ENCODE data around the gene CEACAM4.
A peak's percentile ranks its signal among the peaks of the same experiment; 100 is the strongest.

Gene CEACAM4

GRCh38 chr19:41617941-41618730 lies 8.7 kb downstream of the CEACAM4 start:
- DNase-seq (ENCODE audit: low spot score) = no peak

DNA sequence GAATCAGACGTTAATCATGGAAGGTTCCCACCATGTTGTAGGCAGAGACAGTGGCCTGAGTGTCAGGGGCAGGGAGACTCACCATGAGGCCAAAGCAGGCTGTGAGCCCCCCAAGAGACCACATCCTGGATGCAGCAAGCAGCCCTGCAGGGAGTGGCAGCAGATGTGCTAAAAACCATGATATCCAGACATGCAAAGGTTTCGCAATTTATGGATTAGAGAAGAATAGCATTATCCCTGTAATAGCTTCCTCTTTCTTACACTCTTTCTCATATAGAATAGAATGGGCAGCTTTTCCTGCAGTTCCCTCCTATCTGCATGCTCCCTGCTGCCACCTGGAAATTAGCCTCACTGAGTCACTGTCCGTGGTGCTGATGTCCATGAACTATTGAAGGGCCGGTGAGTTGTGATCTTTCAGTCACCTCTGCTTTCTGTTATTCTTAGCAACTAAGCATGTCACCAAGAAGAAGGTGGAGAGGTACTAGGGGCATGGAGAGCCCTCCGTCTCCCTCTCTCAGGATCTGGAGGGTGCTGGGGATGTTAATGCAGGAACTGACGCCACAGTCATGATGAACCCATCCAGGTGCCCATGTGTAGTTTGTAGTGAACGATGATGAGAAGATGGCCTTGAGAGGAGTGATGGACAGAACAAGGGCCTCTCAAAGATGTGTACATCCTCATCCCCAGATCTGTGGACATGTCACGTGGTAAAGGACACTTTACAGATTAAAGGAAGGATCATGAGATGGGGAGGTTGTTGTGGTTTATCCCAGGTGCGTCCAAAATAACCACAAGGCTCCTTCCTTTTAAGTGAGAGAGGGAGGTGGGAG lies 9.9 kb downstream of the CEACAM4 start:
- DNase-seq (ENCODE audit: low spot score) = peak; percentile 27

DNA sequence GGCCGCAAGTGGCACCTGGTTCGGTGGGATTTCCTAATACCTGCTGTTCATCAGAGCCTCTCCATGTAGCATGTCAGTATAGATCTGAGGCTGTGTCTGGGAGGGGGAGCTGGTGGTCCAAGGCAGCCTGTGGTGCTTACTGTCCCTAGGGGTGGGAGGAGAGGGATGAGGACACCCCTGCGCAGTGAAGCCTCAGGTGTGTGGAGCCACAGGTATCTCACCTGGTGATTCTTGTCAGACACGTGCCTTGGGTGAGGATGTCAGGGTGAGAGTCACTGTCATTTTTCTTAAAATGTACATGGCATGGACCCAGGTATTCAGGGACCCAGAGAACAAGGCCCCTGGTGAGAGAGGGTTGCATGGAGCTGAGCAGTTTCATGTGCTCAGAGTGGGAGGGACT lies 11.7 kb downstream of the CEACAM4 start:
- DNase-seq (ENCODE audit: low spot score) = no peak

DNA sequence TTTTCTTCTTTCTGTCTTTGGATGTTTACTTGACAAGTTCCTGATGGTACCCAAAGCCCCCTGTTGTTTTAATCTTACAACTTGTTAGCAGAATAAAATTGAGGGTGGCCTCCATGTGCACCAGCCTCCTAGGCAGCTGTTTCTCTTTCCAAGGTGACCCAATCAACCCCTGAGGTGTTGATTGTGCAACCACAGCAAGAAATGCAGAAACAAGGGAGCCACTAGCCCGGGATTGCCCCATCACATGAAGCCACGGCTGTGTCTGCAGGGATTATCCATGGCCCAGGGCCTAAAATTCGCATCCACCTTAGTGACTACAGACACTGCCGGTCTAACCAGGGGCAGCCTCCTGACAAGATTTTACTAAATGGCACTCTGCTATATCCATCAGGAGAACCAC lies 14.4 kb downstream of the CEACAM4 start:
- DNase-seq (ENCODE audit: low spot score) = no peak

GRCh38 chr19:41610789-41611188 lies 16.1 kb downstream of the CEACAM4 start:
- no peak for DNase-seq (ENCODE audit: low spot score)

GRCh38 chr19:41607668-41608067 lies 19.2 kb downstream of the CEACAM4 start:
- DNase-seq (ENCODE audit: low spot score) = no peak

DNA sequence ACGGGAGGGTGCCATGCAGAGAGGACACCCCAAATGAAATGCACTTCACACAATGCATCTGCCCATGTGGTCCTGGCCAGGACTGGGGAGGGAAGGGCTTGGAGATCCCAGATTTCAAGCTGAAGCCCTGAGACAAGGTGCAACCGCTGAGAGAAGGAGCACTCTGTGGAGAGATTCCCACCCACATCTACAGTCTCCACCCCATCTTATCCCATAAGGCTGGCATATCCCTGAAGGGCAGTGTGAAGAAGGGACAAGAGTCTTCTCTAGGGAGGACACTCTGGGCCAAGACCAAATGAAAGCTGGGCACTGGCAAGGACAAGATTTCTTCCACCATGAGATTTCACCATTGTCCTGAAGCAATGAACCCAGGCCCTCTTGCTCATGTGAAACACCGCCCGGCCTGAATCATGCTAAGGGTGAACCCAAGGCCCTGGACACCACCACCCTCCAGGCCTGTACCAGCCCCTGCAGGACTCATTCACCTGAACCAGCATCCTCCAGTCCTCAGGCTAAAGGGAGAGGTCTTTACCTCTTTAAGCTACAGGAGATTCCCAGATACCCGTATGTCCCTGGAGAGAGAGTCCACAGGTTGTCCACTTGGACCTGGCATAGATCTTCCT lies 20.5 kb downstream of the CEACAM4 start:
- no peak for DNase-seq (ENCODE audit: low spot score)

DNA sequence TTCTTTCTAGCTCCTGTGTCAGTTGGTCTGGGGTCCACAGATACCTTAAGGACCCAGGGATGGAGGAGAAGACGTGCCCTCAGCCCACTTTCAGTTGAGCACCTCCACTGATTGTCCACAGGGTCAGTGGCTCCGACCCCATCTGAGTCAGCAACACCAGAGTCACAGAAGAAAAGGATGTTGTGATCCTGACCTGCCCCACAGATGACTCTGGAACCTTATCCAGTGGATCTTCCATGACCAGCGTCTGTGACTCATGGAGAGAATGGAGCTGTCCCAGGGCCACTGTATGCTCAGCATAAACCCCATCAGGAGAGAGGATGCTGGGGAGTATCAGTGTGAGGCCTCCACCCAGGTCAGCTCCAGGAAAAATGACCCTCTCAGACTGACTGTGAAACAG lies 22.0 kb downstream of the CEACAM4 start:
- no peak for DNase-seq (ENCODE audit: low spot score)

DNA sequence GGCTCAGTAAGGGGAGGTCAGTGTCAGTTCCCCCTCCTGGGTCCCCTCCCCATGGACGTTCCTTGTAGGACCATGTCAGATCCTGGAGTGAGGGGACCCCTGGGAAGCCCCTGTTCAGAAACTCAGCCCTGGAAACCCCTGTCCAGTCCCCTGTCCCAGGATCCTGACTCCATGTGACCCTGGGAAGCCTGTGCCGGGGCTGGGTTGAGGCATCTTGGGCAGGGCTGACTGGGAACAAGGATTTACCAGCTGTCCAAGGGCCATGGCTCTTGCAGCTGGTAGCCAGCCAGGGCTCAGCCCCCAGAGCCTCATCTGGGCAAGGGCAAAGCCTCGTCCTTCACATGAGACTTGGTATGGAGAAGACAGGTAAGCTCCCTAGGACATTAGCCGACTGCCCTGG lies 25.1 kb downstream of the CEACAM4 start:
- DNase-seq (ENCODE audit: low spot score) = no peak

GRCh38 chr19:41599175-41599966 lies 27.5 kb downstream of the CEACAM4 start:
- DNase-seq (ENCODE audit: low spot score) = no peak

- DNase-seq (ENCODE audit: low spot score) = peak; percentile 78
These were observed 29.3 kb downstream of the CEACAM4 start for GRCh38 chr19:41597600-41598041.

DNA sequence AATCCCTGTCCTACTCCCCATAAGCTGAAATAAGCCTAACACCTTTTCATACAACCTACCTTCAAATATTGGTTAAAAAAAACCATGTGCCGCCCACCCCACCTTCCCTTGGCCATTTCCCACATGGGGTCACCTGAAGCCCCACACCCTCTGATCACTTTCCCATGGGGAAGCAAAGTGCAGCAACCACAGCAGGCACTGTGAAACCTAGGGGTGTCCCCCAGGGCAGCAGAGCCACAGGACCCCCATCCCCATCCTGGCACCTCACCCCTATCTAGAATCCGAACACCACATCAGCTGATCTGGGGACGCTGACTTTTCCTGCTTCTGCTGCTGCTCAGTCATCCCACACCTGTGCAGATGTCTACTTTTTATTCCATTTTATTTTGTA lies 31.0 kb downstream of the CEACAM4 start:
- DNase-seq (ENCODE audit: low spot score) = no peak

DNA sequence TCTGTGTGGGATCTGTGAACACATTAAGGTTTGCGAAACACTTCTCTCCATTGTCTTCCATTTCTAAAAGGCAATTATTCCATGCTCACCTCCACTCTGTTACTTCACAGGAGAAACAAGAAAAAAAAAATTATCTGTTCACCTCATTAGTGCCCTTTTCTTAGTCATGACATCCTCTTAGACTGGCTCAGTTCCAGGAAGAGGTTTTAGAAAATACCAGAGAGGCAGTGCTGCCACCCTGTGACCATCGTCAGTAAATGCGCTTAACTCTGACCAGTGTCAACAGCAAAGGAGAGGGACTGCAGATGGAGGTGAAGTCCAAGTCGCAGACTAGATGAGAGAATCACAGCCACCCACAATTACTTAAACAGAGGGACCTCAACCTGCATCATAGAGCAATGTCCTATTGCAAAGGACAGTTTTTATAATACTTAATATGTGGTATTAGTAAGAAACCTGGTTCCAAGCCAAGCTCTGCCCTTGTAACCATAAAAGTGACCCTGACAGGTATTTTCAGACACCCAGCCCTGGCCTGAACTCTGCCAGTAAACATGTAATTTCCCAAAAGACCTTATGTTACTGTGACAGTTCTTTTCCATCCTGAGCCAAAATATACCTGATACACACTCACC lies 31.5 kb downstream of the CEACAM4 start:
- DNase-seq (ENCODE audit: low spot score) = peak; percentile 91

- DNase-seq (ENCODE audit: low spot score) = no peak
These were observed 34.8 kb downstream of the CEACAM4 start for GRCh38 chr19:41591951-41592562.

DNA sequence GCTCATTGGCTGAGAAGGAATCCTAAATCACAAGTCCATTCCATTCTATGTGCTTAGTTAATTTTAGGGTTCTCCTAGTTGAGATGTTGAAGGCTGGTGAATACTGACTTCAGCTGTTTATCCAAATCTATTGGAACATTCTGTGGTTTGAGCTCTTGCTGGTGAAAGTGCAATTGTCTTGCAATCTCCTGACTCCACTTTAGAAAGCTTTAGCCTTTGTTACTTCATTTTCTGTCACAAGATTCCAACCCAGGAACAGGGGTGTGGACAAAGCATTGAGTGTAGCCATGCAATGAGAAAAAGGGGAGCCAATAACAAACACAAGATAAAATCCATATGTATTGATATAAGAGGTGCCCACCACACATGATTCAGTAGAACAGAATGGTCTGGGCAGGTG lies 35.9 kb downstream of the CEACAM4 start:
- no peak for DNase-seq (ENCODE audit: low spot score)

DNA sequence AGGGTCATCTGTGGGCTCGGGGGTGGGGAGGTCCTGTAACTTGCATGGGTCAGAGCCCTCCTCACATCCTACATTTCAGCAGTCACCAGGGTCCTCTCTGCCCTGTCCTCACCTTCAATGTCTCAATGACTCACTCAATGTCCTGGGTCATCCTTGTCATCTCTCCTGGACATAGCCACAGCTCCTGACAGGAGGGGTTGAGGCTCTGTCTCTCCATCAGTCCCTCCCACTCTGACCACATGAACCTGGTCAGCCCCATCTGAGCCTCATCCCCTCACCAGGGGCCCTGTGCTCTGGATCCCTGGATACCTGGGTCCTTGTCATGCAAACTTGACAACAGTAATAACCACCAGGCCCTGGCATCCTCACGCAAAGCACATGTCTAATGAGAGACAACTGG lies 37.5 kb downstream of the CEACAM4 start:
- no peak for DNase-seq (ENCODE audit: low spot score)

GRCh38 chr19:41588497-41589209 lies 38.2 kb downstream of the CEACAM4 start:
- DNase-seq (ENCODE audit: low spot score) = peak; percentile 51

- no peak for DNase-seq (ENCODE audit: low spot score)
These were observed 39.0 kb downstream of the CEACAM4 start for GRCh38 chr19:41587838-41588210.

DNA sequence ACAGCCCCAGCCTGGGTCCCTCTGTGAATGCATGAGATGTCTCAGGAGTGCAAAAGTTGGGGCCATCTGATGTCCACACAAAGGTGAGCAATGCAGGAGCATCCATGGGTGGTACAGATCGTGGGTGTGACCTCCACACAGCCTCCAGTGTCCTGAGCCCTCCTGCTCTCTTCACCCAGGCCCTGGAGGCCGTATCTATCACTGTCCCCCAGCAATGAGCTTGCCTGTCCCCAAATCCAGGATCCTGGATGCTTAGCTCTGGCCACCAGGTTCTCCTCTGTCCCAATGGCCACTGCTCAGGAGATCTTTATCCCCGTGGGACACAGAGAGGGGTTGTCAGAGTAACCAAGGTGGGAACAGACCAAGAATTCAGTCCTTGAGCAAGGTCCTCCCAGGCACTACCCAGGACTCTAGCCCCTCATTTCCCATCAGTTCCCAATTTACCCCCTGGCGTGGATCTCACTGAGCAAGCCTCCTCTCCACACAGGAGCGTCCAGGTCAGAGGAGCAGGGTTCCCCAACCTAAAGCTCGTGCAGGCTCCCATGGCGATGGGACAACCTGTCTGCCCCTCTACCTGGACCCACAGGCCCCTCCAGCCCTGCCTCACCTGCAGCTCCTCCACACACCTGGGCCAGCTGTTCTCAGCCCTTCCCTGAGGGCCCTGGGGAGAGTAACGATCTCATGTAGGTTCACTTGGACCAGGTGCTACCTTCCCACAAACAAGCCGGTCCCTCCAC lies 39.6 kb downstream of the CEACAM4 start:
- no peak for DNase-seq (ENCODE audit: low spot score)

DNA sequence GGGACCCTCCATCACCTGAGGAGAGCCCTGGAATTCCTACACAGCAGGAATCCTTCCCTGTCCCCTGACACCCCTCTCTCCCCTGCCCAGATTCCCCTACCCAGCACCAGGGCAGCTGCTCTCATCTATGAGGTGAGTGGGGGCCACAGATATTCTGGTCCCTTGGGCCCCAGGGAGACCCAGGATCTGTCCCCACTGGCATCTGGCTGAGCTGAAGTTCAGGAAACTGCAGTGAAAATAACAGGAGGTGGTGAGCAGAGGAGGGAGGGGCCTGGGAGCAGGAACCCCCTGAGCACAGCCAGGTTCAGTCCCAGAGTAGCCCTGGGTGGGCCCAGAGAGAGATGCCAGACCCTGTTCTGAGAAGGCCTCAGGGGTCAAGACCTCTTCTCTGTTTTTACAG lies 40.8 kb downstream of the CEACAM4 start:
- DNase-seq (ENCODE audit: low spot score) = no peak
